H4 (cell line): Measurements from ENCODE around the gene LRRC51. TPM values are rescaled to one million over a fixed set of nuclear protein-coding genes. Genes with fewer than 3 reads are reported as not detected.

Source experiments
- DNase-seq: peaks from one replicate; pipeline ENCODE4 v3.0.0-alpha.2; 2015; ENCODE audit warnings: low spot score
- total RNA-seq: library from RNA; depleted of rRNA; stranded (reverse); fragments of >200 nt; shearing (Covaris generic); gene quantifications from 2 replicates; pipeline ENCODE4 v1.2.3, GENCODE V29; 2014; rRNA removed

The LRRC51 gene
- total RNA-seq: 3.9 and 9.3 TPM in 2 replicates

- peak; percentile 100 for DNase-seq
These were observed at the start of gene LRRC51, which contains the start of gene NUMA1 for GRCh38 chr11:72080326-72081183. Gene LRRC51 (plus strand): TSS chr11:72080850. CDS start chr11:72089084, 8,234 bp downstream. Gene NUMA1 (minus strand): TSS chr11:72080542. CDS start chr11:72035943, 44,599 bp downstream.

DNA sequence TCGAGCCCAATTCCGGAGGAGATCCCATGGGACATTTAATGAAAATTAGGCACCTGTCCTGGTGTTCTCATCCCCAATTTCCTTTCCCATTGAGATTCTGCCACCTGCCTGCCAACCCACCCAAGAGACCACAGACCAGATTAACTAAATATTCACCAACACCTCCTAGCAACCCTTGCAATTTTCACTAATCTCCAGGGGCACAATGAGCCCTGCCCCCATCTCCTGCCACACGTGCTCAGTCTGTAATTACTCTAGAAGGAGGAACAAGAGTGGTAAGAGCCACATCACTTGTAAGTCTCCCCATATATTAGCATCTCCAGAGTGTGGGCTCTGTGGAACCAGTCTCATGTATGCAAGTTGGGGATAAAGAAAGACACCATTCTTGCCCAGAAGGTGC, 44.0 kb upstream of the LRRC51 start:
- DNase-seq: no peak

DNA sequence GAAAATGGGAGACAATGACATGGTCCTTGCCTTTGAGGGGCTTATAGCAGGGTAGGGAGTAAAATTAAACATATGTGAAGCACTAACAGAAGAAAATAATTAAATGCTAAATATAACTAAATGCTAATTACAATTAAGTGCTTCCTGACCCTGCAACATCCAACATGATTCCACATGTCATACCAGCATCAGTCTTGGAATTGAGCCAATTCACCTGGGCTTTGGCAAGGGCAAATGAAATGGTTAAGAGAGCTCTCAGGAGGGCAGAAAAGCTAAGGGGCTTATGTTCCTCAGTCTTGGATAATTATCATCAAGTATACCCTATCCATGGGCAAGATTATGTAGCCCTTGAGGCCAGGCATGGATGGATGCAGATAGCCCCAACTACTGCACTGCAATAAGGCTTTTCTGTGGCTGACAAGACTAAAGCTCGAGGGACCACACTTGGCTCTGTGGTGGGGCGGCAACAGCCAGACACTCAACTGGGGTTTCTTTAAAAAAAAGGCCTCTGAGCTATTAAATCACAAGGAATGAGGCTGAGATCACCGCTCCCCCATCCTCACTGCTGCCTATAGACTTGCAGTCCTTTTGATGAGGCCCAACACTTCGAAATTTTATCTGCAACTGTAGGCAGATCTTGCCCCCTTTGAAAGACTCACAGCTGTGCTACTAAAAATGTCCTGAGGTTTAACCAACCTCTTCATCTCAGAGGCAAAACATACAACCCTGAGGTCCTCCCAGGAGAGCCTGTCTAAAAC, 42.9 kb upstream of the LRRC51 start:
- no peak for DNase-seq

DNA sequence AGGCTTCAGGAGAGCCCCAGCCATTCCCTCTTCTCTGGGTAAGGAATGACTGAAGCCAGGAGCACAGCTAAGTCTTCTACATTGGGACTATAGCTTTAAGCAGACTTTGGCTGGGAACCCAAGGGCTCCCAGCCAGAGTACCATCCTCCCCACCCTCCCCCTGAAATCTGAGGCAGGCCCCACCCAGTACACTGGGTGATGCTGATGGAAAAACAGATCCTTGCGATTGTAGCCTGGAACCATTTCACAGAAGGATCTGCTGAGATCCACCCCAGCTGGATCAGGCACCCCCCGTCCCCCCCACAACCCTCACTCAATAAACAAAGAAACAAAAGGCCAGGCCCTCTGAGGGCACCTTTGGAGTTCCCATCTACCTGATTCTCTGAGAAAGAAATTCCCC, 42.2 kb upstream of the LRRC51 start:
- DNase-seq: no peak

DNA sequence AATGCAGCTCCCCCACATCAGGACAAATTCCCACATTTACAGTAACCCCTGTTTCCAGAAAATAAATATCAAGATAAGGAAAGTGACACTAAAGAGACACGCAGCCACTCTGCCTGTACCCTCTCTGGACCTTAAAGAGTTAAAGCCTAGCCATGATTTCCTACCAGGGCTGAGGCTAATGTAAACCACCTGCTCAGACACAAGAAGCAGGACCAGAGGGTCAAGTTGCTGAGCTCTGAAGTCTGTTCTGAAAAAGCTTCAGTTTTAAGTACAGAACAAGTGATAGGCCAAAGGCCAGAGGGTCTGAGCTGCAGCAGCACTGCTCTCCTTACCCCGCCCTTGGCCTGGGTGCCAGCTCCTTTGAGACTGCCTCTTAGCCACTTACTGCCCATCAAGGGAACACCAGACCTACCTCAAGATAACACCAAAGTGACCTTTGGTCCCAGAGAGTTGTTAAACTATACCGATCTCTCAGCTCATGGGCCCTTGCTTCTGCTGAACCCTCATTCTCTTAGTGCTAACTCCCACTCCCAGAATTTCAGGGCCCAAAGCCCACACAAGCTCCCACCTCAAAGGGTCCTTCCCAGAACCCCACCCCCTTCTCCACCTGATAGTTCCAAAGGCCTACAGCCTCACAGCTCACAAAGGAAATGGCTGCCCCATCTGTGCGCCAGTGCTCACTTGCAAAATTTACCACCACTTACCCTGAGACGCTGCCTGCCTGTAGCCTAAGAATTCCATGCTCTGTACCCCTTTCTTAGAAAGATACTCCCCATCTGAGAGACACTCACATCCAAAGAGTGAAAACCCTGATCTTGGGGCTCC, 41.4 kb upstream of the LRRC51 start:
- DNase-seq: no peak

GRCh38 chr11:72039856-72040401, 40.7 kb upstream of the LRRC51 start:
- DNase-seq: no peak

DNA sequence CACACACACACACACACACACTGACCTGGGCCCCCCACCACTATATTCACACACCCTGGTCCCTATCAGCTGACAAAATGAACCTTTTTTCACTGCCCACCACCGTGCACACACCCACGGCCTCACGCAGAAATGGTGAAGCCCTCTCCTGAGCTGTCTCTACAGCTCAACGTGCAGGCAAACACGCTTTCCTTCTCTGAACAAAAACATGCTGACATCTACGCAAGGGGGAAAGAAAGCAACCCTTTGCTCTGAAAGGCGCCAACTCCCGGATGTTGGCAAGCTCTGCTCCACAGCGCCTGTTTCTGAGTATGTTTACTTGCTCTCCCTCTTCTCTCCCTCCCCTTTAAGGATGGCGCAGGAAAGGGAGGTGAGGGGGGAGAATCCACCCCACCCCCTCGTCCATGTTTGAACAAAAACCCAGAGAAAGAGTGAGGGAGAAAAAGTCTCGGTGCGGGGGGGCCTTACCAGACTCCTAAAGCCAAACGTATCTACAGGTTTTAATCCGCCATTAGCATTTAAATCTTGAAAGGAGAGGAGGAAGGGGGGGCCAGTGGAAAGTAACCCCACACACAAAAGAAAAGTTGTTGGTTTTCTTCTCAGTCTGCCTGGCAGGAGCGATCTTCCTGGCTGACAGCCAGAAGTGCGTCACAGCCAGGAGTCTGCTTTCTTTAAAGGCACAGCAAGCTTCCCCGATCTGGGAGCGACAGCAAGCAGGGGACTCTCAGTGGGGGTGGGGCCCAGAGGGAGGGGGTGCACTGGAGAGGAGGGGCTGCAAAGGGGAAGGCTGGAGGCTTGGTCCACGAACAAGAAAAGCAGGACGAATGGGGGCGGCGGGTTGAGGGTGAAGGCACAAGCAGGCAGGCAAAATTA, 39.9 kb upstream of the LRRC51 start:
- peak; percentile 94 for DNase-seq

DNA sequence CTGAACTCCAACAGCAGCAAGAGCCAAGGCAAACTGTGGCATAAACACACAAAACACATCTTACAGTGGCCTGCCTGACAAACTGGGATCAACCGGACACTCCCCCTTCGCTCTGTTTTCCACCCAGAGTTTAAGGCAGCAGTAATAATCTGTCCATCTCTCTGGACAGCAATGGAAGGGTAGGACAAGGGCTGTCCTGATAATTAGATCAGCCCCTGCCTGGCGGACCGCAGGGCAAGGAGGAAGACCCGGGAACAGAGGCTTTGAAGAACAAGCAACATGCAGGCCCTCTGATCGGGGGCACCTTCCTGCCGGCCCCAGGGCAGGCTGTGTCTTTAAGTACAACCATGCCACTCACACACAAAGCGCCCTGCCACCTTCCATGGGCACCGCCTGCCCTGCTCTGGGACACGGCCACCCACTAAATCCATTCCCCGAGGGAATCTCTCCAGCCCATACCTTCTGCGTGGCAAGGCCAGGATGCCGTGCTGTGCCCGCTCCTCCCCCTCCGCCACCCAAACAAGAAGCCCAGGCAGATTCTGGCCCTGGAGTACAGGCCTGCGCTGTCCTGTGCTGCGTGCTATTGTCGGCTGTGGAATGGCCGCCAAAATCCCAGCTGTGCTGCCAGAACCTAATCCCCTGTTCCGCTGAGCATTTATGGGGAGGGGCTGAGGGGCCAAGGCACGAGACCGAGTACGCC, 39.1 kb upstream of the LRRC51 start:
- DNase-seq: peak; percentile 72

GRCh38 chr11:72042064-72042745, 38.4 kb upstream of the LRRC51 start:
- no peak for DNase-seq

DNA sequence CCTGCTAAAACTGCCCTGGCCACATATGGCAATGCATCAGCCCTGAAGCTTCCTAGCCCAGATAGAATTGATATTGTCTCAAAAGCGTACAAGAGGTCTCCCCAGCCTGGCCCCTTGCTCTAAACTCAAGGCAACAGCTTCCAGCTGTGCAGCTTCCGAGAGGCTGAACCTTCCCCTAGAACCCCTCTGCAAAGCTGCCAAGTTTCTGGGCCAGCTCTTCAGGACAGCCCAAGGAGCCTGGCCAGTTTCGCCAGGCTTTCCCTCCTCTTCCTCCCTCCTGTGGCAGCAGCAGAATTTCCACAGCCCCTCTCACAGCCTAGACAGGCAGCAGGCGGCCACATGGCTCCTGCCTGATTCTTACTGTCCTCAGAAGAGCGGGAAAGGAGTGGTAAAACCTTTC, 34.8 kb upstream of the LRRC51 start:
- DNase-seq: no peak

DNA sequence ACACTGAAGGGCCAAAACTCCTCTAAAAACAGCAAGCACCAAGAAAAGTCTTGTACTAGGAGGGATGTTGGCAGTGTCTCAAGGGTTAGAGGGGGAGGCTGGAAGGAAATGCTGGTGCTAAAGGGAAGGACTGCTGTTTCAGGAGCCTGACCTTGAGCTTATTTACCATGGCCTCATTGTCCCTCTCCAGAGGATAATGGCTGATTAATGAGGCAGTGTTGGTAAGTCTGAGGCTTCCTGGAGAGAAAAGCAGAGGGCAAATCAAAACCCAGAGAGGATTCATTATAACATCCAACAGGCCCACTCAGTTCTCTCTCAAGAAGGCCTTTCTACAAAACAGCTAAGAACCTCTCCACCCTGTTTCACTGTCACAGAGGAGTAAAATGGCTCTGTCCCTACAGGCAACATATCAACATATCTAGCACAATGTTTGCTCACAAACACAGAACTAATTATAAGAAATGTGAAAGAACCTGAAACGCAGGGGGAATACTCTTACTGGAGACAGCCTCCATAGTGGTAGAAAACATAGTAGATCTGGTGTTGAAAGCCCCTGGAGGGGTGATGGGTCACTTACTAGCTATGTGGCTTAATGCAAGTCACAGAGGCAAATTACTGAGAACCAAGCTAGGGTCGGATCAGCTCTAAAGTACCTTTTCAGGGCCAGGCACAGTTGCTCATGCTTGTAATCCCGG, 31.7 kb upstream of the LRRC51 start:
- DNase-seq: no peak

DNA sequence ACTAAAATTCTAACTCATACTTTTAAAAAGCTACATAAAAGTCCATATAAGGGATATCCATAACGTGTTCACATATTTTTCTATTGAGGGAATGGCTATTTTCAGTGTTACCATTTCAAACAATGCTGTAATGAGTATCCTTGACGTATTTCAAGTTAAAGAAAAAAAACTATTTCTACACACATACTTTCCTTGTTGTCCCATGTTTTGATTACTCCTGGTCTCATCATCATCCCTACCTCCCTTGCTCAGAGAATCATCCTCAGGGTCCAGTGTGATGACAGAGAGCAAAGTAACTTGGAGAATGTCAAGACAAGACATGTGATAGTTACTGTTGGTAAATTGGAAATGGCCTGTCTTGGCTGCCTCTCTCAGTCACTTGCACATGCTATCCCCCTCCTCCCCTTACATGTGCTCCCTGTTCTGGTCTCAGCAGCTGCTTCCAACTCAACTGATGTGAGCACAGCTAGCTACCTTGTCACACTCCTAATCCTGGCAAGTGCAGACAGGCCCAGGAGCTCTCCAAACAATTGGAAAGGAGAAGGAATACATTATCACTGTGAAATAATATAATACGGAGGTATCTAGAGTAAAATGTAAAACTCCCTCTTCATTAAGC, 22.1 kb upstream of the LRRC51 start:
- no peak for DNase-seq

DNA sequence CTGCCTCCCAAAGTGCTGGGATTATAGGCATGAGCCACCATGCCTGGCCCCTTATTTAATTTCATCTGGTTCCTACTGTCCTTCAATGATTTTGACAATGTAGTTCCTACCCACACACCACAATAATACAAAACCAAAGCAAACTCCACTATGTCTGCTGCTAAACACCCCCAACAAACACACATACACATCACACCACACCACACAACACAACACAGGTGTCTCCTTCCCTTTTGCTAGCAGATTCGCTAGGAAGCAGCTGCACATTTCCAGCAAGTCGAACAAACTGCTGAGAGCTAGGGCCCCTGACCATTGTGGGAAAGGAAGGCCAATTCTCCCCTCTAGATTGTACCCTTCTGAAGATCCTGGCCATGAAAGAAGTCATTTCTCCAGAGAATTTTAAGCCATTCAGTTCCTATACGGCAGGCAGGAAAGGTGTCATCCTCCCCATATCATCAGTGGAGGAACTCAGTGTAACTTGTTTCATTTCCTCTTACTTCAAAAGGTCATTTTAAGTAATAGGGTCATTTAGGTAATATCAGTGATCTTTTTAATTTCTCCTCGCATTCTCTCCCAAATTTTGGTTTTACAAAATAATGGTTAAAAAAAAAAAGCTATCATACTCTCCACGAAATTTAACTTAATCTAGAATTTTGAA, 18.8 kb upstream of the LRRC51 start:
- DNase-seq: no peak

DNA sequence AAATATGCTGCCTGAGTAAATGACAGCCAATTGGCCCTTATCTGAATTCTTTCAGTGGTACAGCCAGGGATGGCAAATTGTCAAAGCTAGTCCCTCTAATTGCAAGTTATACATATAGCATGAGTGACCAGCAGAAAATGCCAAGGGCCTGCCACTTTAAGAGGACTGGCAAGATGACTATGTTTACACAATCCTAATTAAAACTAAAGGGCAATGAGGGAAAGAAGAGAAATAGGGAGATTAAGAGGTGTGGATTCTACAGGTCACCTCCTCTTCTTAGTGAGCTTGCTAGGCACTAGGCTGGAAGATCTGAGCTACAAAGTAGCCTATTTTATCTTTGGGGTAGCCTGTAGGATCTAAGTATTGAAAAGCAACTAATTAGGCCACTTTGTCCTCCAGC, 13.8 kb upstream of the LRRC51 start:
- DNase-seq: no peak

DNA sequence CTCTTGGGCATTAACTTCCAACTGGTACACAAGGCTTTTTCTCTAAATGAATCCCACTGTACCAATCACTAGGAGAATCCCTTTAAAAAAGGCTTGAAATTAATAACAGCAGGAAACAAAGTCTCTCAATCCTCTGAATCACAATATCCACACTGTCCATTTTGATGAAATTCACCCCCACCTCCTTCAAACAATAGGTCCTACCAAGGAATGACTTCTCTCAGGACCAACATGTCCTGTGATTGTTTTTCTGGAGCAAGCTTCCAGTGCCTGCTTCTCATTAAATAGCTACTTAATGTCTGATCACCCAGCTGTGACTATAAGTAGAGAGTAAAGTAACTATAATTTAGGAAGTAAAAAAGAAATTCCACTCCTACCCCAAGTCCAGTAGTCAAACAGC, 13.4 kb upstream of the LRRC51 start:
- no peak for DNase-seq

GRCh38 chr11:72067676-72068075, 13.0 kb upstream of the LRRC51 start:
- DNase-seq: no peak

DNA sequence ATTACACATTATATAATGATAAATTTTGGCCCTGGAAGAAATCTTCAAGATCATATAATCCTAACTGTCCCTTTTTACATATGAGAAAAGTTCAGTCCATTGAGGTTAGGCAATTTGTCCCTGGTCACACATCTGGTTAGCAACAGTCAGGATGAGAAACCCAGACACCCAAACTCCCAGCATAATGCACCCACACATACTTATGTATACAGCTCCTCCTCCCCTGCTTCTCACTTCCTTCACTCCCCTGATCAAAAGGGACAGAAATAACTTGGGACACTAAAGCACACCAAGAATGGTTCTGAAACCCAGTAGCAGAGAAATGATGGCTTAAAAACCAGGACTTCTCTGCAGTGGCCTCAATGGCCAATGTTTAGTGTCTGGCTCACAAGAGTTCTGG, 11.4 kb upstream of the LRRC51 start:
- DNase-seq: no peak

GRCh38 chr11:72069787-72070251, 10.8 kb upstream of the LRRC51 start:
- DNase-seq: peak; percentile 47
